ENCODE measurements around the gene GKAP1. TPM values are rescaled to one million over a fixed set of nuclear protein-coding genes. Genes with fewer than 3 reads are reported as not detected.

The GKAP1 gene
- total RNA-seq, 1 experiment from 2014 or later: 6.2 TPM

GRCh38 chr9:83691492-83691891 is 126.1 kb downstream of the GKAP1 start:
- TF ChIP-seq CTCF (conservative IDR thresholded peaks at IDR 0.05): no peak
- no peak overlapping the region for H2BK15ac ChIP-seq (ENCODE audit: low read depth, low read length)
- H3K56ac ChIP-seq (ENCODE audit: insufficient read length, low read depth, low read length): no peak overlapping the region
- H2BK5ac ChIP-seq (ENCODE audit: insufficient read length, low read length): no peak overlapping the region
- no peaks in the 10 kb centered on the region for H3K9me3 ChIP-seq (ENCODE audit: control insufficient read depth, low read depth, low read length)
- H3K4me3 Mint-ChIP-seq: no peak overlapping the region
- H4K8ac ChIP-seq (replicated peaks; ENCODE audit: insufficient read length, low read depth, low read length): no peak overlapping the region
- no peak overlapping the region for H3K4ac ChIP-seq (ENCODE audit: low read depth, low read length)
- no peaks in the 10 kb centered on the region for H3K4me1 ChIP-seq (ENCODE audit: insufficient read depth, low read length)
- H3K27ac ChIP-seq (ENCODE audit: insufficient read length, low read depth, low read length): no peak overlapping the region
- H3K36me3 Mint-ChIP-seq (ENCODE audit: insufficient read depth in 1 of 3, low read depth in 3 of 3): no peaks in the 10 kb centered on the region; a peak in 2 of 7 replicates
- no peak overlapping the region for H2AFZ ChIP-seq (ENCODE audit: low read length)
- H3K27me3 Mint-ChIP-seq (ENCODE audit: low read depth): no peaks in the 10 kb centered on the region
- no peak overlapping the region for H2AK5ac ChIP-seq (ENCODE audit: insufficient read length, low read length)
- H2BK120ac ChIP-seq (ENCODE audit: low read depth, low read length, poor library complexity, severe bottlenecking): no peak overlapping the region
- H4K20me1 ChIP-seq (ENCODE audit: control insufficient read depth, insufficient read depth, insufficient read length): no peaks in the 10 kb centered on the region
- H3K23ac ChIP-seq (ENCODE audit: insufficient read length, low read depth, low read length): no peak overlapping the region
- no peaks in the 10 kb centered on the region for H3K9me3 Mint-ChIP-seq
- H3K4me1 Mint-ChIP-seq: peaks cover 2 to 19% of the 10 kb centered on the region in 2 experiments; a peak in 2 of 4 replicates
- no peaks in the 10 kb centered on the region for H3K23me2 ChIP-seq (ENCODE audit: insufficient read length, low read depth, low read length, poor library complexity, severe bottlenecking)
- H3T11ph ChIP-seq (ENCODE audit: low read length): no peak overlapping the region
- WGBS (ENCODE audit: extremely low coverage, insufficient read length, low lambda C conversion rate): no CpG with 5 or more reads among the region's 3 CpGs
- no peak overlapping the region for H3K14ac ChIP-seq (ENCODE audit: insufficient read depth, low read length)
- H3K18ac ChIP-seq (ENCODE audit: insufficient read length, low read depth, low read length): no peak overlapping the region
- DNase-seq: no peak
- peaks cover 55% of the 10 kb centered on the region; the same call in 1 of the 2 replicates for H3K79me2 ChIP-seq (ENCODE audit: insufficient read depth, low read length)
- peaks cover 8% of the 10 kb centered on the region for H3K79me1 ChIP-seq (ENCODE audit: insufficient read depth, low read depth, low read length, poor library complexity, severe bottlenecking)
- H4K5ac ChIP-seq (ENCODE audit: insufficient read length, low read depth, low read length): no peak overlapping the region
- H3K4me2 ChIP-seq (ENCODE audit: insufficient read depth, insufficient read length, low read length): no peak overlapping the region
- H4K91ac ChIP-seq (ENCODE audit: insufficient read length, low read depth, low read length): no peak overlapping the region
- H2BK20ac ChIP-seq (ENCODE audit: low read depth, low read length, poor library complexity, severe bottlenecking): no peak overlapping the region
- H3K9ac ChIP-seq (ENCODE audit: extremely low read depth, insufficient read length, low read length): no peak overlapping the region
- no peak overlapping the region for H2BK12ac ChIP-seq (ENCODE audit: insufficient read length, low read depth, low read length)
- H3K27me3 ChIP-seq (ENCODE audit: insufficient read depth, low read length): no peaks in the 10 kb centered on the region
- peak overlapping the region in 2 of 3 experiments; percentile 1 to 13; a peak in 1 of 7 replicates for H3K27ac Mint-ChIP-seq

Other genes starting within 250 kb of the GKAP1 start
- gene IDNK, start 194.6 kb downstream of the GKAP1 start, total RNA-seq (2021): 0.59 and 1.4 TPM in 2 replicates
- gene UBQLN1, start 109.8 kb downstream of the GKAP1 start, total RNA-seq (2021): 111 and 116 TPM in 2 replicates
- 2.9 TPM in 2 replicates for gene KIF27, start 103.7 kb upstream of the GKAP1 start, total RNA-seq (2021)
- gene HNRNPK, start 162.4 kb upstream of the GKAP1 start, total RNA-seq (2021): 790 and 802 TPM in 2 replicates
- gene RMI1, start 163.0 kb upstream of the GKAP1 start, total RNA-seq (2021): 21.8 and 22.4 TPM in 2 replicates

Data from H9 (cell line).